Fibroblast of lung (primary cell): Measurements from ENCODE around the gene C2.

Source experiments
- CTCF ChIP-seq, 2 donors: IDR thresholded peaks in 1 of 2; conservative IDR thresholded peaks in 1 of 2; 1 replicate in 1 of 2; 2 replicates in 1 of 2; pipeline ENCODE4 v1.5.1; 2011 to 2012; ENCODE audit warnings: low read length in 2 of 2, control low read depth in 1 of 2, inconsistent platforms in 1 of 2, low read depth in 1 of 2, mild to moderate bottlenecking in 1 of 2
- EZH2 ChIP-seq: IDR thresholded peaks from 2 replicates; pipeline ENCODE4 v1.5.1; 2012; ENCODE audit warnings: low read length, control low read depth, mild to moderate bottlenecking; ENCODE audit errors: missing control alignments

GRCh38 chr6:31911826-31912585, 15.5 kb upstream of the C2 start:
- TF ChIP-seq CTCF (conservative IDR thresholded peaks at IDR 0.05 in 1 of 2, IDR thresholded peaks at IDR 0.05 in 1 of 2; ENCODE audit: low read depth in 1 of 2, low read length in 2 of 2), result no peak
- no peak for TF ChIP-seq EZH2
